Hepatocyte (in vitro differentiated cells): ENCODE measurements around the gene HSF2BP.

Source experiments
- CTCF ChIP-seq: fragments of 200-600 bp; sonication (generic); IDR thresholded peaks from 2 replicates; pipeline ENCODE4 v1.5.1; 2016; ENCODE audit warnings: antibody characterized with exemption, mild to moderate bottlenecking; ENCODE audit not compliant: poor library complexity
- EZH2 ChIP-seq: fragments of 200-600 bp; sonication (generic); IDR thresholded peaks from 2 replicates; pipeline ENCODE4 v1.6.1; 2016; ENCODE audit warnings: antibody characterized with exemption, mild to moderate bottlenecking, borderline replicate concordance
- EZH2phosphoT487 ChIP-seq: fragments of 200-600 bp; sonication (generic); IDR thresholded peaks from one replicate; pipeline ENCODE4 v1.6.1; 2018; ENCODE audit warnings: antibody characterized with exemption, mild to moderate bottlenecking, low read depth, moderate library complexity; ENCODE audit not compliant: unreplicated experiment, severe bottlenecking

GRCh38 chr21:43590194-43590593, 69.1 kb downstream of the HSF2BP start:
- TF ChIP-seq CTCF (no peak), EZH2 (no peak), EZH2phosphoT487 (no peak)
